HepG2 (cell line): ENCODE measurements around the gene MROH2A. TPM values are rescaled to one million over a fixed set of nuclear protein-coding genes. Genes with fewer than 3 reads are reported as not detected.

Experiments
- ATAC-seq: fragments of 200-7000 bp; cut with Tn5 transposase; 3 replicates; pipeline ENCODE4 v1.9.1; 2020; ENCODE audit warnings: mild to moderate bottlenecking, moderate library complexity
- BruUV-seq: library from RNA; stranded (reverse); fragments of 400-500 nt; replicated peaks from 2 replicates; lab custom pipeline; 2021; lab: Mats Ljungman, UMichigan
- CTCF ChIA-PET: fragments of 300-600 bp; formaldehyde crosslinking; extraction: SDS; loops from one replicate; lab custom pipeline; 2021; ENCODE audit warnings: low total read pairs, inconsistent platforms, low intra/inter-chr PET ratio; lab: Yijun Ruan, JAX
- POLR2A ChIA-PET: fragments of 350-600 bp; sonication (Branson Sonifier 250); formaldehyde crosslinking; loops from one replicate; lab custom pipeline; 2020; ENCODE audit warnings: antibody characterized with exemption, inconsistent platforms; lab: Yijun Ruan, JAX
- DNase-seq: peaks from one replicate; pipeline ENCODE4 v3.0.0-alpha.2; 2015; ENCODE audit warnings: low spot score
- FAIRE-seq: peaks from 3 replicates; lab custom pipeline; 2011; peaks lifted over from hg19 to GRCh38; lab: Jason Lieb, UNC
- H2AFZ ChIP-seq: one replicate; pipeline ENCODE4 v1.6.1; 2011; ENCODE audit warnings: low read length, inconsistent platforms
- H3K27ac ChIP-seq: fragments of 300-600 bp; 3 replicates; pipeline ENCODE4 v1.8.0; 2011; ENCODE audit warnings: mixed run types, mild to moderate bottlenecking, mixed read lengths, low read length, inconsistent platforms; ENCODE audit not compliant: insufficient read depth; ENCODE audit errors: extremely low read length
- H3K27me3 ChIP-seq, 2 experiments: fragments of 200-600 bp in 1 of 2; 2 replicates in 1 of 2; 3 replicates in 1 of 2; pipeline versions ENCODE4 v1.6.0 to v1.8.0; 2011; ENCODE audit warnings: low read length in 2 of 2, mild to moderate bottlenecking in 2 of 2, moderate library complexity in 2 of 2, inconsistent platforms in 1 of 2; ENCODE audit not compliant: insufficient read depth in 2 of 2, control insufficient read depth in 1 of 2
- H3K36me3 ChIP-seq, 2 experiments: fragments of 200-600 bp in 1 of 2; replicated peaks in 1 of 2; 2 replicates in 1 of 2; 3 replicates in 1 of 2; pipeline versions ENCODE4 v1.5.1 to v1.8.0; 2011; ENCODE audit warnings: low read length in 2 of 2, inconsistent platforms in 1 of 2; ENCODE audit not compliant: insufficient read depth in 2 of 2, control insufficient read depth in 1 of 2
- H3K4me1 ChIP-seq: 2 replicates; pipeline ENCODE4 v1.5.1; 2012; ENCODE audit warnings: low read length, inconsistent platforms; ENCODE audit not compliant: insufficient read depth
- H3K4me2 ChIP-seq: 2 replicates; pipeline ENCODE4 v1.6.0; 2011; ENCODE audit warnings: low read depth, low read length, inconsistent platforms
- H3K4me3 ChIP-seq, 3 experiments: fragments of 200-600 bp in 1 of 3; sonication (generic), shearing (Covaris generic) in 1 of 3; replicated peaks in 1 of 3; 2 replicates each; pipeline ENCODE4 v1.5.1; 2011 to 2016; ENCODE audit warnings: low read length in 3 of 3, inconsistent platforms in 2 of 3, low read depth in 2 of 3, mild to moderate bottlenecking in 2 of 3, control low read depth in 1 of 3, mixed read lengths in 1 of 3; ENCODE audit not compliant: insufficient read depth in 1 of 3
- H3K79me2 ChIP-seq: one replicate; pipeline ENCODE4 v1.6.1; 2011; ENCODE audit warnings: low read length, inconsistent platforms; ENCODE audit not compliant: insufficient read depth
- H3K9ac ChIP-seq: 2 replicates; pipeline ENCODE4 v1.6.0; 2011; ENCODE audit warnings: mild to moderate bottlenecking, low read depth, low read length, inconsistent platforms; ENCODE audit not compliant: insufficient read depth
- H3K9me3 ChIP-seq: 2 replicates; pipeline ENCODE4 v1.5.1; 2012; ENCODE audit warnings: mild to moderate bottlenecking, low read length
- H4K20me1 ChIP-seq: 2 replicates; pipeline ENCODE4 v1.6.0; 2011; ENCODE audit warnings: inconsistent platforms, mild to moderate bottlenecking, low read length, moderate library complexity; ENCODE audit not compliant: insufficient read depth
- FIP1L1 ChIP-seq: fragments of 200-400 bp; formaldehyde crosslinking; IDR thresholded peaks from 2 replicates; pipeline ENCODE4 v1.6.1; 2018; ENCODE audit warnings: low read depth, mild to moderate bottlenecking, low read length, moderate library complexity, borderline replicate concordance; ENCODE audit not compliant: insufficient read depth
- HNF4G ChIP-seq, 2 experiments: sonication (generic) in 1 of 2; formaldehyde crosslinking in 1 of 2; IDR thresholded peaks; 2 replicates each; pipeline versions ENCODE4 v1.4.0 to v1.6.1; 2011 to 2020; ENCODE audit warnings: borderline replicate concordance in 2 of 2, low read depth in 2 of 2, mild to moderate bottlenecking in 2 of 2, low read length in 1 of 2, missing genetic modification reagents in 1 of 2, moderate library complexity in 1 of 2
- KDM1A ChIP-seq: IDR thresholded peaks from 2 replicates; pipeline ENCODE4 v1.6.1; 2016; ENCODE audit warnings: missing compliant biosample characterization
- PRPF4 ChIP-seq: fragments of 200-400 bp; formaldehyde crosslinking; IDR thresholded peaks from 2 replicates; pipeline ENCODE4 v1.6.1; 2016; ENCODE audit warnings: low read length, low read depth; ENCODE audit not compliant: poor library complexity, severe bottlenecking
- TEAD3 ChIP-seq: optimal IDR thresholded peaks from 2 replicates; pipeline ENCODE3; 2016; ENCODE audit warnings: borderline replicate concordance
- ZNF879 ChIP-seq: sonication (generic); formaldehyde crosslinking; IDR thresholded peaks from 2 replicates; pipeline ENCODE4 v1.8.1; 2023; ENCODE audit warnings: missing genetic modification reagents
- ZSCAN12 ChIP-seq: sonication (generic); formaldehyde crosslinking; IDR thresholded peaks from 2 replicates; pipeline ENCODE4 v1.9.0; 2021; ENCODE audit warnings: mild to moderate bottlenecking, missing genetic modification reagents
- WGBS: methylation state at CpG from one replicate; pipeline ENCODE4 v1.1.6; 2017; ENCODE audit warnings: low lambda C conversion rate; 5-methylcytosine and 5-hydroxymethylcytosine counted together
- in situ Hi-C: cut with HindIII; loops from 2 replicates; pipeline ENCODE4 v1.10.0; 2017; ENCODE audit warnings: low pct_unique_long_range_greater_than_20kb; ENCODE audit not compliant: extremely low pct_ligation_motif_present
- intact Hi-C: fragments of 100-400 bp; cut with micrococcal nuclease; formaldehyde crosslinking; loops from one replicate; pipeline ENCODE4 v1.10.0; 2022; ENCODE audit not compliant: unreplicated experiment
- polyA plus RNA-seq, 8 experiments: library from polyadenylated mRNA; depleted of rRNA in 3 of 8; stranded (reverse) in 7 of 8; unstranded in 1 of 8; fragments of >200 nt; fragmentation: Illumina TruSeq in 4 of 8; extraction: Trizol in 4 of 8; gene quantifications; 2 replicates each; pipeline versions ENCODE4 v1.2.1 to v1.2.3, GENCODE V29; 2011 to 2016; ENCODE audit warnings: low read depth in 4 of 8, missing spikeins in 1 of 8, mixed read lengths in 1 of 8; ENCODE audit not compliant: insufficient read depth in 1 of 8
- total RNA-seq, 5 experiments: library from RNA; depleted of rRNA; stranded (reverse); fragments of >200 nt; fragmentation: Illumina TruSeq; extraction: Trizol; gene quantifications; 2 replicates each; pipeline ENCODE4 v1.2.3, GENCODE V29; 2016; ENCODE audit warnings: low read depth in 1 of 5
- TF ChIP-seq, protein P1 (sequence below): sonication (generic); formaldehyde crosslinking; IDR thresholded peaks from 2 replicates; pipeline ENCODE4 v1.4.0; 2020; ENCODE audit warnings: missing genetic modification reagents
- TF ChIP-seq, protein P2 (sequence below), 2 experiments: sonication (generic) in 1 of 2; formaldehyde crosslinking in 1 of 2; IDR thresholded peaks; 2 replicates each; pipeline versions ENCODE4 v1.4.0 to v1.6.1; 2016 to 2020; ENCODE audit warnings: borderline replicate concordance in 1 of 2, low read depth in 1 of 2, mild to moderate bottlenecking in 1 of 2, missing genetic modification reagents in 1 of 2
- TF ChIP-seq, protein P3 (sequence below): sonication (generic); formaldehyde crosslinking; IDR thresholded peaks from 2 replicates; pipeline ENCODE4 v1.4.0; 2020; ENCODE audit warnings: missing genetic modification reagents

Gene MROH2A
- total and polyA plus RNA-seq, 2 of the 13 experiments (the other 11 are each of a cell fraction or from before 2014, with no cell fraction given): 0.03 to 0.04 TPM

DNA sequence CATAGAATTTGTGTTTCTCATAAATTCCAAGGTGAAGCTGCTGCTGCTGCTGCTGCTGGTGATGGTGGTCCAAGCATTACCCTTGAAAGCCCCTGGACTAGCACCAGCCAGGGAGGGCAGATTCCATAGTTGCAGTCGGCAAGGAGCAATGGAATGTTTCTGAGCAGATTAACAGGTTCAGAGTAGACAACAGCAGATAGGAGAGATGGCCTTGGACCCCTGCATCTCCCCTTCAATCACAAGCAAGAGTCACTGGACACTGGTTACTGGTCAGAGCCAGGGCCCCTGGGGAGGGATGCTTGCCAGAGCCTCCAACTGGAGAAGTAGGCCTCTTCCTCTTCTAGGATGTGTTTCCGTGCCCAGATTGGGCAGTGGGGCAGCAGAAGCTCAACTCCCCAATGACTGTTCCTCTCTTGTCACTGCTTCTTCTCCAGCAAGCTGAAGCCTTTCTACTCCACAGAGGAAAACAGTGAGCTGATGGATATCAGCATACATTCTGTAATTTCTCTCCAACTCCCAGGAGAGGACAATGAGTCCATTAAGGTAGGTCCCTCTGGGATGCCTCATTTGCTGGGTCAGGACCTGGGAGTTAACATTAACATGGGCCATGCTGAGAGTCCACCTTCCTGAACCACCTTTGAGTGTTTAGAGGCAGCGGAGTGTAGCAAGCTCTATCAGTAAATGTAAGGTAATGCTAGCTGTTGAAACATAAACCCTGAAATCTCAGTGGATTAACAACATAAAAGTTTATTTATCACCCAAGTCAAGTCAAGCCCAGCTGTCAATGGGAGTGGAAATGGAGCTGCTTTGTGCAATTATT lies 35.3 kb downstream of the MROH2A start:
- Histone ChIP-seq H2AFZ (no peak overlapping the region), H3K79me2 (no peaks in the 10 kb centered on the region), H4K20me1 (no peaks in the 10 kb centered on the region), H3K27me3 (peaks cover 0 to 33% of the 10 kb centered on the region in 2 experiments; a peak in 3 of 5 replicates), H3K4me2 (no peak overlapping the region), H3K4me3 (no peak overlapping the region), H3K36me3 (no peaks in the 10 kb centered on the region), H3K27ac (no peak overlapping the region), H3K9me3 (no peaks in the 10 kb centered on the region), H3K4me1 (peaks cover 19% of the 10 kb centered on the region), H3K9ac (no peak overlapping the region)
- POLR2A ChIA-PET: no interaction called here
- in situ Hi-C loops (no loop called here), intact Hi-C loops (no loop called here)
- no peak; the same call in 2 of the 3 replicates for ATAC-seq
- no peak for DNase-seq
- CTCF ChIA-PET: no interaction called here
- FAIRE-seq: peak; percentile 8
- WGBS: 16% methylated on average over 3 of the region's 3 CpGs
- TF ChIP-seq PRPF4 (no peak), ZNF879 (CRISPR knock-in tag) (no peak), KDM1A (no peak), ZSCAN12 (no peak), HNF4G (IDR thresholded peaks at IDR 0.05; ENCODE audit: borderline replicate concordance, low read depth, low read length) (no peak), HNF4G (CRISPR knock-in tag; IDR thresholded peaks at IDR 0.05; ENCODE audit: borderline replicate concordance, low read depth) (no peak), TEAD3 (no peak), FIP1L1 (no peak)
- TF ChIP-seq, protein P1, sequence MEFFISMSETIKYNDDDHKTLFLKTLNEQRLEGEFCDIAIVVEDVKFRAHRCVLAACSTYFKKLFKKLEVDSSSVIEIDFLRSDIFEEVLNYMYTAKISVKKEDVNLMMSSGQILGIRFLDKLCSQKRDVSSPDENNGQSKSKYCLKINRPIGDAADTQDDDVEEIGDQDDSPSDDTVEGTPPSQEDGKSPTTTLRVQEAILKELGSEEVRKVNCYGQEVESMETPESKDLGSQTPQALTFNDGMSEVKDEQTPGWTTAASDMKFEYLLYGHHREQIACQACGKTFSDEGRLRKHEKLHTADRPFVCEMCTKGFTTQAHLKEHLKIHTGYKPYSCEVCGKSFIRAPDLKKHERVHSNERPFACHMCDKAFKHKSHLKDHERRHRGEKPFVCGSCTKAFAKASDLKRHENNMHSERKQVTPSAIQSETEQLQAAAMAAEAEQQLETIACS (CRISPR knock-in tag): no peak
- TF ChIP-seq, protein P2, sequence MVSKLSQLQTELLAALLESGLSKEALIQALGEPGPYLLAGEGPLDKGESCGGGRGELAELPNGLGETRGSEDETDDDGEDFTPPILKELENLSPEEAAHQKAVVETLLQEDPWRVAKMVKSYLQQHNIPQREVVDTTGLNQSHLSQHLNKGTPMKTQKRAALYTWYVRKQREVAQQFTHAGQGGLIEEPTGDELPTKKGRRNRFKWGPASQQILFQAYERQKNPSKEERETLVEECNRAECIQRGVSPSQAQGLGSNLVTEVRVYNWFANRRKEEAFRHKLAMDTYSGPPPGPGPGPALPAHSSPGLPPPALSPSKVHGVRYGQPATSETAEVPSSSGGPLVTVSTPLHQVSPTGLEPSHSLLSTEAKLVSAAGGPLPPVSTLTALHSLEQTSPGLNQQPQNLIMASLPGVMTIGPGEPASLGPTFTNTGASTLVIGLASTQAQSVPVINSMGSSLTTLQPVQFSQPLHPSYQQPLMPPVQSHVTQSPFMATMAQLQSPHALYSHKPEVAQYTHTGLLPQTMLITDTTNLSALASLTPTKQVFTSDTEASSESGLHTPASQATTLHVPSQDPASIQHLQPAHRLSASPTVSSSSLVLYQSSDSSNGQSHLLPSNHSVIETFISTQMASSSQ (IDR thresholded peaks at IDR 0.05; ENCODE audit: low read depth): no peak
- TF ChIP-seq, protein P2 (CRISPR knock-in tag; IDR thresholded peaks at IDR 0.05; ENCODE audit: borderline replicate concordance): no peak
- TF ChIP-seq, protein P3, sequence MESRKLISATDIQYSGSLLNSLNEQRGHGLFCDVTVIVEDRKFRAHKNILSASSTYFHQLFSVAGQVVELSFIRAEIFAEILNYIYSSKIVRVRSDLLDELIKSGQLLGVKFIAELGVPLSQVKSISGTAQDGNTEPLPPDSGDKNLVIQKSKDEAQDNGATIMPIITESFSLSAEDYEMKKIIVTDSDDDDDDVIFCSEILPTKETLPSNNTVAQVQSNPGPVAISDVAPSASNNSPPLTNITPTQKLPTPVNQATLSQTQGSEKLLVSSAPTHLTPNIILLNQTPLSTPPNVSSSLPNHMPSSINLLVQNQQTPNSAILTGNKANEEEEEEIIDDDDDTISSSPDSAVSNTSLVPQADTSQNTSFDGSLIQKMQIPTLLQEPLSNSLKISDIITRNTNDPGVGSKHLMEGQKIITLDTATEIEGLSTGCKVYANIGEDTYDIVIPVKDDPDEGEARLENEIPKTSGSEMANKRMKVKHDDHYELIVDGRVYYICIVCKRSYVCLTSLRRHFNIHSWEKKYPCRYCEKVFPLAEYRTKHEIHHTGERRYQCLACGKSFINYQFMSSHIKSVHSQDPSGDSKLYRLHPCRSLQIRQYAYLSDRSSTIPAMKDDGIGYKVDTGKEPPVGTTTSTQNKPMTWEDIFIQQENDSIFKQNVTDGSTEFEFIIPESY: no peak
- BruUV-seq: no TSS peak
